Measurements from ENCODE around the gene EIPR1.
"Not testable (repeated sequence)": the region's sequence is repeated elsewhere in the genome, so short reads cannot be mapped to it uniquely, and the experiment has no call there.

The EIPR1 gene

GRCh38 chr2:3192920-3193319 lies 184.7 kb downstream of the EIPR1 start:
- no peak for DNase-seq (ENCODE audit: low spot score)

DNA sequence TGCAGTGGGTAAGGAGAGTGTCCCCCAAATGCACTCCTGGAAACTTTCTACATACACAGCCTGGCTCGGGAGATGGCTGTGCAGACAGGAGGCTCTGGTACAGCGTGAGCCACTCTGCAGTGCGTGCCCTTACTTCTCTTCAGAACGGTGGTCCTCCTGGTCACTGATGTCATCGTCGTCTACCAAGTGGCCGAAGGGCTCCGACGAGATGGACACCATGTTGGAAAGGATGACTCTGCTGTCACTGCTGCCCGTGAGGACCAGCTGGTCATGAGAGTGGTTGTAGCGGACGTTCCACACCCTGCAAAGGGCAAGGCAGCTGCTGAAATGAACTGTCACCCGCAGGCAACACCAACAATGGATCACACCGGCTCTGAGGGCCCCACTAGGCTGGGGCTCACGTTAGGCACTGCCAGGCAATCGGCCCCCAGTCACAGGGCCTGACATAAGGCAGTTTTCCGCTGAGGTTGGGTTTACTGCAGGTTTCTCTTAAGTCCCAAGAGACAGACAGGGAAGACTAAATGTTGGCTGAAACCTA lies 185.3 kb downstream of the EIPR1 start:
- DNase-seq (ENCODE audit: low spot score): no peak

- no peak for DNase-seq (ENCODE audit: low spot score)
Observed at GRCh38 chr2:3189961-3190360, 187.7 kb downstream of the EIPR1 start.

DNA sequence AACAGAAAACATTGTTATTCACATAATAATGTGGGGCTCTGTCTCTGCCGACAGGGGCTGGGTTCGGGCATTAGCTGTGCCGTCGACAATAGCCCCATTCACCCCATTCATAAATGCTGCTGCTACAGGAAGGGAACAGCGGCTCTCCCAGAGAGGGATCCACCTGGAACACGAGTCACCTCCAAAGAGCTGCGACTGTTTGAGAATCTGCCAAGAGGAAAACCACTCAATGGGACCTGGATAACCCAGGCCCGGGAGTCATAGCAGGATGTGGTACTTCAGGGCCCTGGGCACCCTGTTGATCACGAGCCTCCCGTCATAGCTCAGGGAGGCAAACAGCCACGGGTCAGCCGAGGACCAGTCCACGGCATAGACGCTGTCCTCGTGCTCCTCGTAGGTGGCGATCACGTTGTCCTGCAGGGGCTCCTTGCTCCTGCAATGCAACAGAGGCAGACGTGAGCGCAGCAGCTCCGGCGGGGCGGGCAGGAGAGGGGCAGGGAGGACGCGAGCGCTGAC lies 188.5 kb downstream of the EIPR1 start:
- DNase-seq (ENCODE audit: low spot score): no peak

DNA sequence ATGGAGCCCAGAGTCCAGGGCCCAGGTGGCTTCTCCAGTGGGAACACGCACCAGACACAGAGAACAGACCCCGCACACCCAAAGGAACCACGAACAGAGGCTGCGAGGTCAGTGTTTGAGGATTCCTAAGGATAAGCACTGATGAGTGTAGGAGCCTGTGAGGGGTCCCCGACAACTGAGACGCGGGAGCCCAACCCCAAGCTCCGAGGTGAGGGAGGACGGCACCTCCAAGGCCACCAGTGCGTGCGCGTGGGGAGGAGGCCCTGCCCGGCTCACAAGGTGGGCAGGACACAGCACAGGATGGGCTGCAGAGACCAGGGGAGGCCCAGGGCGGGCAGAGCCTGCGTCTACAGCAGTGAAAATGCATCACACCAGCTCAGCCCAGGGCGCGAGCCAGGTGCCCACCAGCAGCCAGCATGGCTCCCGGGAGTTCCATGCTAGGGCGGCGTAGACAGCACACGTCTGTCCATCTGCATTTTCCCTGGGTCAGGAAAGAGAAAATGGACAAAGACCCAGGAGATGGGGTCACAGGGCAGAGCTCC lies 189.1 kb downstream of the EIPR1 start:
- DNase-seq (ENCODE audit: low spot score): no peak

DNA sequence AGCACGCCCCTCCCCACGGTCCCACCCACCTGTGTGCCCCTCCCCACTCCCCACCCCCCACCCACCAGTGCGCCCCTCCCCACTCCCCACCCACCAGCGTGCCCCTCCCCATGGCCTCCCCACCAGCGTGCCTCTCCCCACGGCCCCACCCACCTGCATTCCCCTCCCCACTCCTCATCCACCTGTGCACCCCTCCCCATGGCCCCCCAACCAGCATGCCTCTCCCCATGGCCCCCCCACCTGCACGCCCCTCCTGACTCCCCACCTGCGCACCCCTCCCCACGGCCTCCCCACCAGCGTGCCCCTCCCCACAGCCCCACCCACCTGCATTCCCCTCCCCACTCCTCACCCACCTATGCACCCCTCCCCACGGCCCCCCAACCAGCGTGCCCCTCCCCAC lies 190.2 kb downstream of the EIPR1 start:
- DNase-seq (ENCODE audit: low spot score): no peak

DNA sequence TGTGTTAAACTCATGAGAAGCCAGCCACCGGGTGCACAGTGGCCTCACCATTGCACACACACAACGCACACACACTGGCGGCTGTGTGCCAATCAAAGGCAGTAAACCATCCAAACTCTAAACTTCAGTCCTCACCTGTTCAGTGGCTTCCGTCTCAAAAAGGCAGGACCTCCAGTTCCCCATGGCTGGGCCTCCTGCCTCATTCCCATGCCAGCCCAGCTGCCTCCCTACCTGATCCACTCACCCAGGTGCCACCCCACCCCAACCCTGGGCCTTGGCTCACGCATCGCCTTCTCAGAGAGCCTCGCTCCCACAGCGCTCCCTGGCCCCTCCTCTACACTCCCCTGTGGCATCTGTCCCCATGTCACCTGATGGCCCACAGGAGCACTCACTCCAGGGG lies 190.9 kb downstream of the EIPR1 start:
- no peak for DNase-seq (ENCODE audit: low spot score)

GRCh38 chr2:3185910-3186309 lies 191.7 kb downstream of the EIPR1 start:
- no peak for DNase-seq (ENCODE audit: low spot score)

DNA sequence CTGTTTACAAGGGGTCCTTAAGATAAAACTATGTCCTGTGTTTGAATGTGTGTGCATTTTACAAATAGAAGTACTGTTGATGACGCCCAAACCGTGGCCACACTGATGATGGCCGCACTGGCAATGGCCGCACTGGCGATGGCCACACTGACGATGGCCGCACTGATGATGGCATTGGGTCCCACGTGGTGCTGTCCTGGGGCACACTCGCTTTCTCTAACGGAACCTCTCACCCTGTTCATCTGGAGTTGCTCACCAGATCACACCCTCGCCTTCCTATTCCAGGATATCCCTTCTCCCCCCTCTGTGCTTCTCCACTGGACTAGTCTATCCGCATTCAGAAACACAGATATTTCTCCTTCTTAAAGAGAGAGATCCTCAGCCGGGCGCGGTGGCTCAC lies 192.4 kb downstream of the EIPR1 start:
- DNase-seq (ENCODE audit: low spot score): no peak

DNA sequence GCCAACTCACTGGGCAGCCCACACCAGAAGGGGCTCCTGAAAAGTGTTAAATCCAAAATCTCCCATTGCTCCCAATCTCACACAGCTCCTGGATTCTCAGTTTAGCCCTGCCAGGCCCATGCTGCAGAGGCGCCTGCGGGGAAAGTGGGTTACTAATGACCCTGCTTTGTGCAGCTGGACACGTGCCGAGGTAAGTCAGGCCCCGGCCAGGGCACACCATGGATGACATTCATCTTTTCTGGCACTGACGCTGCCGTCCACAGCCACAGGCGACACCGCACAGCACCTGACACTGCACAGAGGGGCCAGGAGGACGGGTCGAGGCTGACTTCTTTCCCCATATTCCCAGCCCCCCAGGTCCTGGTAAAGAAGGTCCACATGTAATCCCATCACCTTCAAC lies 193.5 kb downstream of the EIPR1 start:
- no peak for DNase-seq (ENCODE audit: low spot score)

DNA sequence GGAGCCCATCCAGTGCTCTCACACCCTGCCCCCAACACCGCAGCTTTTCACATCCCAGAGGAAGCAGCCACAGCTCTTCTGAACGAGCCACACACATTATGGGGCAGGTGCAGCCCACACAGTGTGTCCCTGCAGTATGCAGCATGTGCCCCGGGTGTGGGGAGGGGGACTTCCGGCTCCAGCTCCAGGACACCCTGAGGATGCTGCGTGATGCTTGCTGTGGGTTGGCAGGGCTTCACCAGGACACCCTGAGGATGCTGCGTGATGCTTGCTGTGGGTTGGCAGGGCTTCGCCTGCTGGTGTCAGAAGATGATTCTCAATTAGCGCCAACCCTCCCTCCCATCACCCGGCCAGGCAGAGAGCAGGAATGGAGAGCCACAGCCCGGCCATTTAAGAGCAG lies 193.9 kb downstream of the EIPR1 start:
- DNase-seq (ENCODE audit: low spot score): no peak

DNA sequence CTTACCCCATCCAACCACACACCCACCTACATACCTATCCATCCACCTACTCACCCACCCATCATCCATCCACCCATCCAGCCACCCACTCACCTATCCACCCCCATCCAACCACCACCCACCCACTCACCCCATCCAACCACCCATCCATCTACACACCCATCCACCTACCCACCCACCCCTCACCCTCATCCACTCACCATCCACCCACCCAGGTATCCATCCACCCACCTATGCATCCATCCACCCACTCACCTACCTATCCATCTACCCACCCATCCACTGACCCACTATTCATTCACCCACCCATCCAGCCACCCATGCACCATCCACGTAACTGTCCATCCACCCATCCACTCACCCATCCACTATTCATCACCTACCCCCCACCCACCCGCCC lies 194.8 kb downstream of the EIPR1 start:
- DNase-seq (ENCODE audit: low spot score): no peak

DNA sequence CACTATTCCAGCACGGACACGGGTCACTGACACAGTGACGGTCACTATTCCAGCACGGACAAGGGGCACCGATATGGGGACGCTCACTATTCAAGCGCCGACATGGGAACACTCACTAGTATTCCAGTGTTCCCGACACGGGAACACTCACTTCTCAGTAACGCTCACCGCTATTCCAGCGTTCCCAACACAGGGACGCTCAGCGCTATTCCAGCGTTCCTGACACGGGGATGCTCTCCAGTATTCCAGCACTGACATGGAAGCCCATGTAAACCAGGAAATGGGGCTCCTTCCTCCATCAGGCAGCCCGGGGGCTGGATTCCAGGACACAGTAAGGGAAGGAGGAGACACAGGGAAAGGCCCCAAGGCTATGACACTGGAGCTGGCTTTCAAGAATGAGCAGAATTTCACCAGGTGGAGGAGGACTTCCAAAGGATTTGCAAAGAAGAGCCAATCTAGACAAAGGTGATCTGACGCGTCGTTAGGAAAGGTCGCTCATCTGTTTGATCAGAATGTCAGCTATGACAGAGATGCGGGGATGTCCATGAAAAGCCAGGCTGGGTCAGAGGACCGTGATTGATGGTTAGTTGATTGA lies 196.1 kb downstream of the EIPR1 start:
- no peak for DNase-seq (ENCODE audit: low spot score)

- DNase-seq (ENCODE audit: low spot score): not testable (repeated sequence)
Observed at GRCh38 chr2:3180909-3181221, 196.8 kb downstream of the EIPR1 start.

GRCh38 chr2:3180082-3180908 lies 197.3 kb downstream of the EIPR1 start:
- no peak for DNase-seq (ENCODE audit: low spot score)

DNA sequence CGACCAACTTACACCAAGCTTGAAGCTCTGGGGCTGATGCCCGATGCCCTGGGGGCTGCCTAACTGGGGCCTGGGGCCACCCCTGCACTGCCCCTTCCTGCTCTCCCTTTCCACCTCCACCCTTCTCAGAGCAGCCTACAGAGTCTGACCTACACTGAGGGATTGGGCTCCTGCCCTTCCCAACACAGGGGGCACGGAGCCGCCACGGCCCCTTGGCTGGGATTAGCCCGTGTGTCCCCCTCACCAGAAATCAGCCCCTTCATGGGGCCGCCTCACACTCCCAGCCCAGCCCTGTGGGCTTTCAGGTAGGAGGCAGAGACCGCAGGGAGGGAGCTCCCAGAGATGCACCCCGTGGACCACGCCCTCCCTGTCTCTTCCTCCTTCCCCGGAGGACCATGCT lies 198.0 kb downstream of the EIPR1 start:
- DNase-seq (ENCODE audit: low spot score): no peak

- DNase-seq (ENCODE audit: low spot score): no peak
Observed at GRCh38 chr2:3179208-3179607, 198.4 kb downstream of the EIPR1 start.

DNA sequence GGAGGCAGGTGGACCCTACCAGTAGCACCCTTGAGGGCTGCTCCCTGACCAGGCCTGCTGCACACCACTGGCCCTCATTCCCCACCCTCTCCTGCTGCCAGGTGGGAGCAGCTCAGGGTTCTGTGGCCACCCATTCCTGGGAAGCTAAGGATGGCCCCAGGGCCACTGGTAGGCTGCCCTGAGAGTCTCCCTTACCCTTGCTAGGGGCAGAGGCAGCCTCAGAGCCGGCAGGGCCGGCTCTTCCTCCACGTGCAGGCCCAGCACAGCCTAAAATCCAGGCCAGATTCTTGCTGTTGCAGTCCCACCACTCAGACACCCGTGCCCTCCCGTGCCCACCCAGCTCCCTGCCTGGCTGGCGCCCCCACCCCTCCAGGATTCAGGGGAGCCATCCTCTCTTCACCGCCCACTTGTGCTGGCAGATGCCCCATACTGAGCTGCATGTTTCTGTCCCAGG lies 199.0 kb downstream of the EIPR1 start:
- DNase-seq (ENCODE audit: low spot score): no peak

DNA sequence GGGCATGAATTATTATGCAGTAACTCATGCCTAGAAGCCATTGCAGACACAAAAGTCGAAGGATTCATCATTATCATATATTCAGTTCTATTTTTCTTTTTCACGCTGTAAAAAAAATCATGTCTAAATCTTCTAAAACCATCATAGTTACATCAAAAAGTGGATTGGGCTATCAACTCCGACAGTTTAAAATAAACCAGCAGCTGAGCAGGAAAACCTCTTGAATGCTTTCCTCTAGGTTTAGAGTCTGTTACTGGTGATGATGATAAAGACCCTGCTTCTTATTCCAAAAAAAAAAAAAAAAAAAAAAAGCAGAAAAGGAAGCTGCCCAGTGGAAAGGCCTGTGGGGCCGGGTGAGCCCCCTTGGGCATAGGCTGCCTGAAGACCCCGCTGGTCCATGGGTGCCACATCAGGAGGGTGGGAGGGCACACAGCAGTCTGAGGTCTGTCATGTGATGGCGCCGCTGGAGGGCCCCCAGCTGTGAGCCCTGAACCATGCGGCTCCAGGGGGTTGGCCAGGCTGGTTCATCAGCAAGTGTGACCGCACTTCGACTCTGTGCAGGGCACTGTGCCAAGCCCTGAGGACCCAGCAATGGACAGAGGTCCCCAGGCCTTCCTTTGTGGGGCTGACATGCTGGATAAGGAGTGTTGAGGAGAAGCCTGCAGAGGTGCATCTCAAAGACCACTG lies 199.6 kb downstream of the EIPR1 start:
- DNase-seq (ENCODE audit: low spot score): no peak

DNA sequence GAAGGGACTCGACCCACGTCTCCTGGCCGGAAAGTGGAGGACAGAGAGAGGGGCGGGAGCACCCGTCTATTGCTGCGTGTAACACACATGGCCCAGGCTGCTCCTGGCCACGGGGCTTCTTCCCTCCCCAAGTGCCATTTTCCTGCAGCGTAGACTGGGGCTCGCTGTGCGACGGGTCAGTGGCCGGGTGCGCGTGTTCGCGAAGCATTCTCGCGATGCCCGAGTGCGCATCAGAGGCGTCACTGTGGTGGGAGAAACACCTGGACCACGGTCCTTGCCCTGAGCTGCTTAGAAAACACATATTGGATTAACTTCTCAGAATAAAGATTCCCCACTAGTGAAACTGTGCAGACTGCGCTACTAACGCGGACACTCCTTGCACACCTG lies 200.8 kb downstream of the EIPR1 start:
- no peak for DNase-seq (ENCODE audit: low spot score)

DNA sequence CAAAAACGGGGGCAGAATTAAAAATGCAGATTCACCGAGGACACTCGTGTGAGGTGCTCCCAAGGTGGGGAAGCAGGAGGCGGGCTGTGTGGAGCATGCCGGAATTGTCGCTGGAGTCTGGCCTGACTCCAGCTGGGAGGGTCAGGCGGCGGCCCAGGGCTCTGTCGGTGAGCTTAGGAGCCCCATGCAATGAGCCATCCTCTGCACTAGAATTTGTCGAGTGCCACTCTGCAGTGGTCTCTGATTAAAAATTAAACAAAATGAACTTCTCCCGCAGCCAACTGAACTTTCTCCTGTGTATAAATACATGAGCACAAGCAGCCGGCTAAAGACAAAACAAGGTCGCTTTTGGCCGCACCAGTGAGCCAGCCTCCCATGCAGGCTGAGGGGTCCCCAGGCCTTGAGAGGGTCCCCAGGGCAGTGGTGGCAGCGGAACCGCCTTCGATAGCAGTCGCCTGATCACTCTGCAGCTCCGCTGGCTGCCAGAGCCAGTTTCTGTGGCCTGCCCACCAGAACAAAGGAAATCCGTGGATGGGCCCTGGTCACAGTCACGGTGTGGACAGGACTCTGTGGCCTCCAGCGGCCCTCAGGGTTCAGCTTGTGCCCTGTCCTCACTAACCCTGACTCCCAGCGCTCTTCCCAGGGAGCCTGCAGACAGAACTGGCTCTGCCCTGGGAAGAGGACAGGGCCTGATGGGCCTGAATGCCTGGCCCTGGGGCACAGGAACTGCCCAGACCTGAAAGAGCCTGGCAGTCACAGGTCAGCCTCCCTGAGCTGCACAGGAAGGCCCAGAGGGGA lies 201.3 kb downstream of the EIPR1 start:
- DNase-seq (ENCODE audit: low spot score): no peak

- DNase-seq (ENCODE audit: low spot score): no peak
Observed at GRCh38 chr2:3175568-3175955, 202.1 kb downstream of the EIPR1 start.

Data from CD4-positive, alpha-beta T cell treated with Interleukin-6 at 100 ng/mL for 8 hours (primary cell).